Parathyroid adenoma (tissue), 2 donors: Measurements from ENCODE around the gene PRKCE.

Source experiments
- H2AFZ ChIP-seq: fragments of 300-600 bp; sonication (generic); one replicate; pipeline ENCODE4 v1.7.0; 2017; ENCODE audit warnings: antibody characterized with exemption, mild to moderate bottlenecking
- H3K27ac ChIP-seq: fragments of 300-600 bp; sonication (generic); one replicate; pipeline ENCODE4 v1.7.0; 2017
- H3K27me3 ChIP-seq: fragments of 300-600 bp; sonication (generic); one replicate; pipeline ENCODE4 v1.7.0; 2017; ENCODE audit warnings: low read length; ENCODE audit not compliant: control insufficient read depth, insufficient read depth
- H3K36me3 ChIP-seq: fragments of 300-600 bp; sonication (generic); one replicate; pipeline ENCODE4 v1.7.0; 2017; ENCODE audit warnings: low read length; ENCODE audit not compliant: control insufficient read depth, insufficient read depth
- H3K4me1 ChIP-seq: fragments of 300-600 bp; sonication (generic); one replicate; pipeline ENCODE4 v1.7.0; 2017; ENCODE audit warnings: control low read depth
- H3K4me2 ChIP-seq: fragments of 300-600 bp; sonication (generic); one replicate; pipeline ENCODE4 v1.7.0; 2017; ENCODE audit warnings: low read length
- H3K4me3 ChIP-seq: fragments of 300-600 bp; sonication (generic); one replicate; pipeline ENCODE4 v1.7.0; 2017; ENCODE audit warnings: low read depth, low read length
- H3K79me2 ChIP-seq: fragments of 300-600 bp; sonication (generic); one replicate; pipeline ENCODE4 v1.7.0; 2017; ENCODE audit warnings: control low read depth
- H3K9ac ChIP-seq: fragments of 300-600 bp; sonication (generic); one replicate; pipeline ENCODE4 v1.7.0; 2017; ENCODE audit warnings: mild to moderate bottlenecking
- H3K9me3 ChIP-seq: fragments of 300-600 bp; sonication (generic); one replicate; pipeline ENCODE4 v1.7.0; 2017; ENCODE audit warnings: low read length; ENCODE audit not compliant: control insufficient read depth
- CTCF ChIP-seq: fragments of 300-600 bp; sonication (generic); IDR thresholded peaks from one replicate; pipeline ENCODE4 v1.7.0; 2017; ENCODE audit warnings: antibody characterized with exemption, mild to moderate bottlenecking
- donor health status: primary hyperparathyroidism.

Gene PRKCE

GRCh38 chr2:46117379-46117778 is 465.9 kb downstream of the PRKCE start:
- Histone ChIP-seq H3K4me3 (no peak overlapping the region), H3K9ac (no peak overlapping the region), H3K36me3 (no peaks in the 10 kb centered on the region), H3K4me2 (no peak overlapping the region), H2AFZ (no peak overlapping the region), H3K79me2 (peaks cover 7% of the 10 kb centered on the region), H3K27ac (no peak overlapping the region), H3K4me1 (peaks cover 2% of the 10 kb centered on the region), H3K27me3 (no peaks in the 10 kb centered on the region), H3K9me3 (no peaks in the 10 kb centered on the region)
- TF ChIP-seq CTCF: no peak

- H3K27me3 ChIP-seq: no peaks in the 10 kb centered on the region
- H2AFZ ChIP-seq: no peak overlapping the region
- no peak overlapping the region for H3K4me3 ChIP-seq
- peaks cover 6% of the 10 kb centered on the region for H3K79me2 ChIP-seq
- peaks cover 2% of the 10 kb centered on the region for H3K4me1 ChIP-seq
- no peaks in the 10 kb centered on the region for H3K9me3 ChIP-seq
- H3K36me3 ChIP-seq: no peaks in the 10 kb centered on the region
- no peak overlapping the region for H3K9ac ChIP-seq
- H3K27ac ChIP-seq: peak overlapping the region; percentile 41
- H3K4me2 ChIP-seq: no peak overlapping the region
- no peak for TF ChIP-seq CTCF
These were observed 466.5 kb downstream of the PRKCE start for GRCh38 chr2:46117994-46118393.

- Histone ChIP-seq H3K4me2 (peak overlapping the region; percentile 14), H3K9me3 (no peaks in the 10 kb centered on the region), H3K4me3 (no peak overlapping the region), H3K79me2 (no peaks in the 10 kb centered on the region), H3K27me3 (no peaks in the 10 kb centered on the region), H3K4me1 (peaks cover 2% of the 10 kb centered on the region), H3K36me3 (no peaks in the 10 kb centered on the region), H2AFZ (no peak overlapping the region), H3K9ac (no peak overlapping the region), H3K27ac (peak overlapping the region; percentile 41)
- no peak for TF ChIP-seq CTCF
These were observed 467.3 kb downstream of the PRKCE start for GRCh38 chr2:46118656-46119371.

DNA sequence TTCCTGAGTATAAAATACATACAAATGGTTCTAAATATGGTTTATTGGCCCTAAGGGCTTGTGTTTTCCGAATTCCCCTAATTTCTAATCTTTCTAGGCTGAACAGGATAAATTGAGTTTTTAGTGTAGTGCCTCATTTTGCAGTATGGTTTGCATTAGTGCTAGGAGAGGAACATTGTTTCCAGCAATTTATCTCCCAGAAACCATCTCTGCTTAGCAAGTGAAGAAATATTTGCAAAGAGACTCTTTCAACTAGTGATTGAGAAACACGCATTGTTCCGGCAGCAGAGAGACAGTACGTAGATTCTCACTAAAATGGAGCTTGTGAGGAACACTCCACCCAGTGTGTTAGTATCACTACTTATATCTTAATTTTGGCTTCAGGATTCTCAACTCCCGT is 468.0 kb downstream of the PRKCE start:
- Histone ChIP-seq H3K4me1 (peaks cover 2% of the 10 kb centered on the region), H3K27ac (peak overlapping the region; percentile 41), H3K79me2 (no peaks in the 10 kb centered on the region), H3K27me3 (no peaks in the 10 kb centered on the region), H3K4me2 (no peak overlapping the region), H3K4me3 (no peak overlapping the region), H3K9me3 (no peaks in the 10 kb centered on the region), H3K36me3 (no peaks in the 10 kb centered on the region), H3K9ac (no peak overlapping the region), H2AFZ (no peak overlapping the region)
- TF ChIP-seq CTCF: no peak
